Measurements from ENCODE around the gene MAN1B1.
A peak's percentile ranks its signal among the peaks of the same experiment; 100 is the strongest.
"Not testable (repeated sequence)": the region's sequence is repeated elsewhere in the genome, so short reads cannot be mapped to it uniquely, and the experiment has no call there.

The MAN1B1 gene

GRCh38 chr9:137111788-137112563 lies 25.2 kb downstream of the MAN1B1 start:
- DNase-seq (ENCODE audit: low spot score) = no peak

GRCh38 chr9:137112564-137113384 lies 26.0 kb downstream of the MAN1B1 start:
- DNase-seq (ENCODE audit: low spot score) = no peak

GRCh38 chr9:137113385-137114159 lies 26.8 kb downstream of the MAN1B1 start:
- DNase-seq (ENCODE audit: low spot score) = no peak

DNA sequence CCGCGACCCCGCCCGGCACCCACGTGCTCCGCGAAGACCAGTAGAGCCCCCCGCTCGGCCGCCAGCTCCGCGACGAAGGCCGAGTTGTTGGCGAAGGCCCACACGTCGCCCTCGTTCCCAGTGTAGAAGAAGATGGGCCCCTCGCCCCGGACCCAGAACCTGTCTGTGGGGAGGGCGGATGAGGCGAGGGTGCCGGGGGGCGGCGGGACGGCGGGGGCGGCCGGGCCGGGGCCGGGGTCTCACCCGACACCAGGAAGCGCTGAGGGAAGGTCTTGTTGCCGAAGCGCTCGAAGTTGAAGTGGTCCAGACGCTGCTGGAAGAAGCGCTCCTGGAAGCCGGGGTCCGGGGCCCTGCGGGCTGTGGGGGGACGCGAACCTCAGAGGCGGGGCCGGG lies 27.4 kb downstream of the MAN1B1 start:
- DNase-seq (ENCODE audit: low spot score) = no peak

- DNase-seq (ENCODE audit: low spot score) = peak; percentile 87
Observed at GRCh38 chr9:137114613-137115393, 28.0 kb downstream of the MAN1B1 start, which contains the start of gene DPP7. TSS of gene DPP7 (minus strand) at chr9:137114733. CDS start at chr9:137114713, 20 bp downstream.

DNA sequence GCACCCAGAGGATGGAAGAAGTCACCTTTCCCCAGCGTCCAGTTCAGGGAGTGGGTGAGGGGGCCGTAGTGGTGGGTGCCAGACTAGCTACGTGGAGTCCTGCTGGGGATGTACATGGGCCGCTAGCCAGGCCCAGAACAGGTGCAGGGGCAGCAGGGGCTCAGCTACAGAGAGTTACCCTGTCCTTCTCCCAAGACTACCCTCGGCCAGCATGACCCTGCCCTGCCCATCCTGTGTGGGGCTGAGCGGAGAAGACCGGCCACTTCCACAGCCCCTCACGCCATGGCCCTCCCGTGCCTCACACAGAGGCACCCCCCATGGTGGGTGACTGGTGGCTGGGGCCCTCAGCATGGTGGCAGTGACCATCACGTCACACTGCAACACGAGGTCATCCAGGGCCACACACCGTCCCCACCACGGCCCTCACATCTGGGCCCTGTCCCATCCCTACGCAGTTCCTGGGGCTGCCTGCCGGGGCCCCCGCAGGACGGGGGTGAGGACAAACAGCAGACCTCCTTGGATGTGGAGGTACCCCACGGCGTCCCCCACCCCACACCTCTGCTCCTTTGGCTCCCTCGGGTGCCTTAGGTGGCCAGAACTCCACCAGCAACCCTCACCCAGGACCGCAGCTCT lies 28.7 kb downstream of the MAN1B1 start:
- DNase-seq (ENCODE audit: low spot score) = no peak

DNA sequence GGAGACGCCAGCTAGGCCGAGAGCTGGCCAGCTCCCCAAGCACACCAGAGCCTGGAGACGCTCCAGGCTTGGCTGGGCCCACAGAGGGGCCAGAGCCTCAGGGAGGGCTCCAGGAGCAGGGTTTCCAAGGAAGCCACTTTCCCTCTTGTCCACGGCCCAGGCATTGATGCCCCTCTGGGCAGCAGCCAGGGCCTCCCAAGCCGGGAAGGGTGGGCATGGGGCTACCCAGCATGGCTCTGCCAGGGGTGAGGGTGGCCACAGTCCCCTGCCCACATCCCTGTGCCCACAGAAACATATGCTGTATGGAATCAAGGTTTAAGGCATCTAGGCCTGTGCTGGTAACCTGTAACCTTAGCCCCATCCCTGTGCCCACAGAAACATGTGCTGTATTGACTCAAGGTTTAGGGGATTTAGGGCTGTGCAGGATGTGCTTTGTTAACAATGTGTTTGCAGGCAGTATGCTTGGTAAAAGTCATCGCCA lies 29.3 kb downstream of the MAN1B1 start:
- no peak for DNase-seq (ENCODE audit: low spot score)

GRCh38 chr9:137116728-137117127 lies 29.9 kb downstream of the MAN1B1 start:
- no peak for DNase-seq (ENCODE audit: low spot score)

- DNase-seq (ENCODE audit: low spot score) = no peak
Observed at GRCh38 chr9:137117269-137117731, 30.5 kb downstream of the MAN1B1 start.

GRCh38 chr9:137118092-137118603 lies 31.4 kb downstream of the MAN1B1 start:
- not testable (repeated sequence) for DNase-seq (ENCODE audit: low spot score)

DNA sequence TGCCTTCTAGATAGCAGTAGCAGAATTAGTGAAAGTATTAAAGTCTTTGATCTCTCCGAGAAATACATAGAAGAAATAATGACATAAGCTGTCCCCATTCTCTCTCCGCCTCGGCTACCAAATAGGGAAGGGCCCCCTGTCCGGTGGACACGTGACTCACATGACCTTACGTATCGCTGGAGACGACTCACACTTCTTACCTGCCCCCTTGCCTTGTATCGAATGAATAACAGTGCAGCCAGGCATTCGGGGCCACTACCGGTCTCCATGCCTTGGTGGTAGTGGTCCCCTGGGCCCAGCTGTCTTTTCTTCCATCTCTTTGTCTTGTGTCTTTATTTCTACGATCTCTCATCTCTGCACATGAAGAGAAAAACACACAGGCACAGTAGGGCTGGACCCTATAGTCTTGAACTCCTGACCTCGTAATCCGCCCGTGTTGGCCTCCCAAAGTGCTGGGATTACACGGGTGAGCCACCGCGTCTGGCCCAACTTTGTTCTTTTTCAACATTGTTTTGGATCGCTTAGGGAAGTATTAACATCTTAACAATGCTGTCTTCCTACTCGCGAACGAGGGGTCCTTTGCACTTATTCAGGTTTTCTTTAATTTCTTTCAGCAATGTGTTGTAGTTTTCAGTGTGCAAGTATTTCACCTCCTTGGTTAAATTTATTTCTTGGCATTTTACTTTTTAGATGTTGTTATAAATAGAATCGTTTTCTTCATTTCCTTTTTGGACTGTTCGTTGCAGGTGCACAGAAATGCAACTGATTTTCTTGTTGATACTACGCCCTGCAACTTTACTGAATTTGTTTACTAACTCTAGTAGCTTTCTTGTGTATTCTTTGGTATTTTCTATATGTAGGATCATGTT lies 35.4 kb downstream of the MAN1B1 start:
- DNase-seq (ENCODE audit: low spot score) = not testable (repeated sequence)

DNA sequence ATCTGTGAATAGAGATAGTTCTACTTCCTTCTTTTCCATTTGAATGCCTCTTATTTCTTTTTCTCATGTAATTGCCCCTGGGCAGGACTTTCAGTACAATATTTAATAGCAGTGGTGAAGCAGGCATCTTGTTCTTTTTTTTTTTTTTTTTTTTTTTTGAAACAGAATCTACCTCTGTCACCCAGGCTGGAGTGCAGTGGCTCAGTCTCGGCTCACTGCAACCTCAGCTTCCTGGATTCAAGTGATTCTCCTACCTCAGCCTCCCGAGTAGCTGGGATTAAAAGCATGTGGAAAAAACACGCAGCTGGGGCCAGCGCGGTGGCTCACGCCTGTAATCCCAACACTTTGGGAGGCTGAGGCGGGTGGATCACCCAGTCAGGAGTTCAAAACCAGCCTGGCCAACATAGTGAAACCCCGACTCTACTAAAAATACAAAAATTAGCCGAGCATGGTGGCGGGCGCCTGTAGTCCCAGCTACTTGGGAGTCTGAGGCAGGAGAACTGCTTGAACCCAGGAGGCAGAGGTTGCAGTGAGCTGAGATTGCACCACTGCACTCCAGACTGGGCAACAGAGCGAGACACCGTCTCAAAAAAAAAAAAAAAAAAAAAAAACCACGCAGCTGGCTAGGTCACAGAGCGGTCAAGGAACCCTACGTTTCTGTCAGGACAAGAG lies 36.1 kb downstream of the MAN1B1 start:
- not testable (repeated sequence) for DNase-seq (ENCODE audit: low spot score)

GRCh38 chr9:137123468-137123837 lies 36.7 kb downstream of the MAN1B1 start:
- DNase-seq (ENCODE audit: low spot score) = no peak

GRCh38 chr9:137123952-137124462 lies 37.2 kb downstream of the MAN1B1 start:
- not testable (repeated sequence) for DNase-seq (ENCODE audit: low spot score)

DNA sequence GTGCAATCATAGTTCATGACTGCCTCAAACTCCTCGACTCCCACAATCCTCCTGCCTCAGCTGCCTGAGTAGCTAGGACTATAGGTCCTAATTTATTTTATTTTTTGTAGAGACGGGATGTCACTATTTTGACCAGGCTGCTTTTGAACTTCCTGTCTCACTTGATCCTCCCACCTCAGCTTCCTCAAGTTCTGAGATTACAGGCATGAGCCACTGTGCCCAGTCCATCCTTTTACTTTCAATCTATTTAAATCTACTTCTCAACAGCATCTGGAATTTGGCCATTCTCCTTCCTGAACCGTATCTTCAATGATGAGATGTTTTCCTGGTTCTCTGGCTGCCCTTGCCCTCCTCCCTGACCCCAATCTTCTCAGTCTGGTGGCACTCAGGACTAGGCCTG lies 40.0 kb downstream of the MAN1B1 start:
- no peak for DNase-seq (ENCODE audit: low spot score)

DNA sequence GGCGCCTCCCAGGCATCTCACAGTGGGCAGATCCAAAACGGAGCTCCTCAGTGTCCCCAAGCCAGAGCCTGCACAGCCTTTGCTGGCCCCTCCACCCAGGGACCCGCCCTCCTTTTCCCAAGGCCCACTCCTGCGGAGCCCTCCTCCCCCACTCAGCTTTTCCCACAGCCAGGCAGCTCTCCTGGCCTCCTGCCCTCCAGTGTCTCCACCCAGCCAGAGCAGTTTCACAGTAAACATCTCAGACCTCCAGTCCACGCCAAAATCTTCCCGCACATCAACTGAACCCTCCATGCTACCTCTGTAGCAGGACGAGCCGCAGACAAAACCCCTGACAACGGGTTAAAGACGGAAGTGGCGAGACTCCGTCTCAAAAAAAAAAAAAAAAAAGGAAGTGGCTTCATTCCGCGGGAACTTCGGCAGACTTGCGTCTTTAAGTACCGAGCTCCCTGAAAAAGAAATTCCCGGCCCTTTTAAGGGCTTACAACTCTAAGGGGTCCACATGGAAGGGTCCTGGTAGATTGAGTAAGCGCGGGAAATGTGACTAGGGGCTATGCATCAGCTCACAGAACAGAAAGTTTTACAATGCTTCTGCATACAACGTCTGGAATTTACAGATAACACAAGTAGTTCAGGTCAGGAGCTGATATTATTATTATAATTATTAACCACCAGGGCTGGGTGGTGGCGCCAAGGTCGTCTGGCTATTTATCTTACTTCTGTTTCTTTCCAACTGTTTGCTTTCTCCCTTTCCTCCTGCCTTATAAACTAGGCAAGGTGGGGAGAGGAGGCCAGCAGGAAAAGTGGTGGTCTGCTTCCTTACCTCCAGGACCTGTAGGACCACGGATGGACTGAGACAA lies 40.7 kb downstream of the MAN1B1 start:
- no peak for DNase-seq (ENCODE audit: low spot score)

GRCh38 chr9:137128158-137128861 lies 41.5 kb downstream of the MAN1B1 start:
- no peak for DNase-seq (ENCODE audit: low spot score)

Data from hepatic stellate cell (primary cell).